Measurements from ENCODE around the gene RFT1. TPM values are rescaled to one million over a fixed set of nuclear protein-coding genes. Genes with fewer than 3 reads are reported as not detected.

Gene RFT1, protein sequence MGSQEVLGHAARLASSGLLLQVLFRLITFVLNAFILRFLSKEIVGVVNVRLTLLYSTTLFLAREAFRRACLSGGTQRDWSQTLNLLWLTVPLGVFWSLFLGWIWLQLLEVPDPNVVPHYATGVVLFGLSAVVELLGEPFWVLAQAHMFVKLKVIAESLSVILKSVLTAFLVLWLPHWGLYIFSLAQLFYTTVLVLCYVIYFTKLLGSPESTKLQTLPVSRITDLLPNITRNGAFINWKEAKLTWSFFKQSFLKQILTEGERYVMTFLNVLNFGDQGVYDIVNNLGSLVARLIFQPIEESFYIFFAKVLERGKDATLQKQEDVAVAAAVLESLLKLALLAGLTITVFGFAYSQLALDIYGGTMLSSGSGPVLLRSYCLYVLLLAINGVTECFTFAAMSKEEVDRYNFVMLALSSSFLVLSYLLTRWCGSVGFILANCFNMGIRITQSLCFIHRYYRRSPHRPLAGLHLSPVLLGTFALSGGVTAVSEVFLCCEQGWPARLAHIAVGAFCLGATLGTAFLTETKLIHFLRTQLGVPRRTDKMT
- 7.3 and 19.5 TPM in 2 replicates for total RNA-seq (2014; rRNA removed; shearing (Covaris generic); ENCODE audit: low replicate concordance)

GRCh38 chr3:53130179-53131061, at the start of gene RFT1:
Gene RFT1 (minus strand): TSS chr3:53130435. CDS start chr3:53130400, 35 bp downstream.
- in situ Hi-C loops (cut with HindIII; ENCODE audit: low pct_unique_long_range_greater_than_20kb, low sequenced_read_pairs), result no loop called here
- peak; percentile 88 for DNase-seq (ENCODE audit: low read depth)

DNA sequence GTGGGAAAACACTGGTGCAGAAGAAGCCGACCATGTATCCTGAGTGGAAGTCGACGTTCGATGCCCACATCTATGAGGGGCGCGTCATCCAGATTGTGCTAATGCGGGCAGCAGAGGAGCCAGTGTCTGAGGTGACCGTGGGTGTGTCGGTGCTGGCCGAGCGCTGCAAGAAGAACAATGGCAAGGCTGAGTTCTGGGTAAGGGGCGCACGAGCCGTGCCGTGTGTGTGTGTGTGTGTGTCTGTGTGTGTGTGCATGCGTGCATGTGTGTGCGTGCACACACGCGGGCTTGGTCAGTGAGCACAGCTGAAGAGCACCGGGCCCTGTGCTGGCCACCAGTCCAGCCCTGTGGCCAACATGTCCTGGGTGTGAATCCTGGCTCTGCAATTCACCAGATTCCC, 49.3 kb upstream of the RFT1 start:
- DNase-seq (ENCODE audit: low read depth), result no peak
- in situ Hi-C loops (cut with HindIII; ENCODE audit: low pct_unique_long_range_greater_than_20kb, low sequenced_read_pairs), result no loop called here

DNA sequence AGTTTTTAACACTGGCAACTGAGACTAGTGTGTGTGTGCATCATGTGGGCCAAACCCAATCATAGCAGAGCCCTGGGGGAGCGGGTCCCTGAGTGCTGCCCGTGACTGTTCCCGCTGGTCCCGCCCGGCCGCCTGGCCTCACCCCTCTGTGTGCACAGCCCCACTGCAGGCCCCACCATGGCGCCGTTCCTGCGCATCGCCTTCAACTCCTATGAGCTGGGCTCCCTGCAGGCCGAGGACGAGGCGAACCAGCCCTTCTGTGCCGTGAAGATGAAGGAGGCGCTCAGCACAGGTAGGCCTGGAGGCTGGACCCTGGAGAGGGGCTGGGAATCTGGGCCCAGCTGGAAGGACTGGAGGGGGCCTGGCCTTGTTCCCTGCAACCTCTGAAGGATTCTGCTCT, 48.0 kb upstream of the RFT1 start:
- in situ Hi-C loops (cut with HindIII; ENCODE audit: low pct_unique_long_range_greater_than_20kb, low sequenced_read_pairs), result no loop called here
- DNase-seq (ENCODE audit: low read depth), result no peak

- DNase-seq (ENCODE audit: low read depth), result no peak
- in situ Hi-C loops (cut with HindIII; ENCODE audit: low pct_unique_long_range_greater_than_20kb, low sequenced_read_pairs), result no loop called here
These were observed 45.6 kb upstream of the RFT1 start for GRCh38 chr3:53175613-53176540.

DNA sequence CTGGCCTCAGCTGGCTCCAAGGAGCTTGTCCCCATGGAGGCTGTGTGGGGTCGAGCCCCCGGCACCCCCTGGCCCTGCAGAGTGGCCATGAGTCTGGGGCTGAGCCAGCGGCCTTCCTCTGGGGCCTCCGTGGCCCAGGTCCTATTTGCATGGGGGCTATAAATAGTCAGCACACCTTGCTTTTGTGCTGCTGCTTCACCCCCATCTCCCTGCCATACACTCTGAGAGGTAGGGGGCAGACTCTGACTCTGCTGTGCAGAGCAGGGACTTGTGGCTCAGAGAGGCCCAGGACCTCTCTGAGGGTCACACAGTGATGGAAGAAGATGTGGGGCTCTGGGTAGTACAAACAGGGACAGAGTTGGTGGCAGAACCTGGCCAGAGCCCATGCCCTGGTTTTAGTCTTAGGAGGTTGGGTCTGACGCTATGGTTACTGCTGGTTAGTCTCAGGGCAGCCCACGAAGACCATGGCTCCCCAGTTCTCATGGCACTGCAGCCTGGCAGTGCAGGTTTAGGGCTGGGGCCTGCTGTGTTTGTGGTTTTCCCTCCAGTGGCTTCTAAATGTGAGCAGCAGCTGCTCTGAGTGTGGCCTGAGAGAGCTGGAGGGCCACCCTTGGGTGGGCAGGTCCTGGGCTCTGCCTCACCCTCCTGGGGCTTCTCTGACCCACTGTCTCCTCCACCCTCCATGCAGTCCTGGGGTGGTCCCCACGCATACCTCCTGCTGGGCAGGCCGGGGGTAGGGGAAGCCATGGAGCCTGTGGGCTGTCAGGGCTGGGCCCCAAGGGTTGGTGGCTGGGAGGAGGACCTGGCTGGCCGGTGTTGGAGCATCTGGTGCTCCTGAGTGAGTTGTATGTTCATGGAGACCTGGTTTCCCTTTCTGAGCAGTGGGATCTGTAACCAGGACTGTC, 44.4 kb upstream of the RFT1 start:
- no peak for DNase-seq (ENCODE audit: low read depth)
- in situ Hi-C loops (cut with HindIII; ENCODE audit: low pct_unique_long_range_greater_than_20kb, low sequenced_read_pairs), result no loop called here

GRCh38 chr3:53173107-53173506, 42.9 kb upstream of the RFT1 start:
- in situ Hi-C loops (cut with HindIII; ENCODE audit: low pct_unique_long_range_greater_than_20kb, low sequenced_read_pairs), result no loop called here

DNA sequence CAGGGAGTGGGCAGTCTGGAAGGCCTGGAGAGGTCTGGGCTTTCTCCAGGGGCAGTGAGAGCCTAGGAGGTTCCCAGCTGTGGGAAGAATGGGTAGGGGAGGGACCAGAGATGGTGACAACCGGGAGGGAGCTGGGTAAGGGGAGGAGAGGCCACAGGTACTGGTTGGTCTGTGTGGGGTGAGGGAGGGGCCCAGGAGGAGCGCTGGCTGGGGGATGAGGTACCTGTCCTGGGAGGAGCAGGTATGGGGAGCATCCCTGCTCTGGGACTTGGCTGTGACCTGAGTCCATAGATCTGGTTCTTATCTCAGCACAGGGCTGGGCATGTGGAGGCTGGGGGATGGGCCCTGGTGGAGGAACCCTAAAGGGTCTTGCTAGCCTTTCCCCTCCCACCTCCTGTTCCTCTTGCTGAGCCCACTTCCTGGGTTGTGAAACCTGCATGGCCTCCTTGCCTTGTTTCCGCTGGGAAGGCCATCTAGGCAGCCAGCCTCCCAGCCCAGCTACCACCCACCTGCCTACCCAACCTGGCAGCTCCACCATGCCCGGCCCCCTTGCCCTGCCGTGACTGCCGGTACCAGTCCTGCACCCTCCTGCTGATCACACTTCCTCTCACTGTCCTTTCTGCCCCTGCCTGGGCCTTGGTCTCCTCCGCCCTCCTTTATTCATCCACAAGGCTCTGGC, 41.7 kb upstream of the RFT1 start:
- in situ Hi-C loops (cut with HindIII; ENCODE audit: low pct_unique_long_range_greater_than_20kb, low sequenced_read_pairs), result no loop called here
- DNase-seq (ENCODE audit: low read depth), result no peak

More at GRCh38 chr3:53173107-53173506, 42.9 kb upstream of the RFT1 start:
- no peak for DNase-seq (ENCODE audit: low read depth)

- in situ Hi-C loops (cut with HindIII; ENCODE audit: low pct_unique_long_range_greater_than_20kb, low sequenced_read_pairs), result no loop called here
- DNase-seq (ENCODE audit: low read depth), result no peak
These were observed 40.8 kb upstream of the RFT1 start for GRCh38 chr3:53171064-53171418.

GRCh38 chr3:53170325-53171063, 40.3 kb upstream of the RFT1 start:
- in situ Hi-C loops (cut with HindIII; ENCODE audit: low pct_unique_long_range_greater_than_20kb, low sequenced_read_pairs), result no loop called here
- no peak for DNase-seq (ENCODE audit: low read depth)

GRCh38 chr3:53169832-53170324, 39.6 kb upstream of the RFT1 start:
- in situ Hi-C loops (cut with HindIII; ENCODE audit: low pct_unique_long_range_greater_than_20kb, low sequenced_read_pairs), result no loop called here
- no peak for DNase-seq (ENCODE audit: low read depth)

DNA sequence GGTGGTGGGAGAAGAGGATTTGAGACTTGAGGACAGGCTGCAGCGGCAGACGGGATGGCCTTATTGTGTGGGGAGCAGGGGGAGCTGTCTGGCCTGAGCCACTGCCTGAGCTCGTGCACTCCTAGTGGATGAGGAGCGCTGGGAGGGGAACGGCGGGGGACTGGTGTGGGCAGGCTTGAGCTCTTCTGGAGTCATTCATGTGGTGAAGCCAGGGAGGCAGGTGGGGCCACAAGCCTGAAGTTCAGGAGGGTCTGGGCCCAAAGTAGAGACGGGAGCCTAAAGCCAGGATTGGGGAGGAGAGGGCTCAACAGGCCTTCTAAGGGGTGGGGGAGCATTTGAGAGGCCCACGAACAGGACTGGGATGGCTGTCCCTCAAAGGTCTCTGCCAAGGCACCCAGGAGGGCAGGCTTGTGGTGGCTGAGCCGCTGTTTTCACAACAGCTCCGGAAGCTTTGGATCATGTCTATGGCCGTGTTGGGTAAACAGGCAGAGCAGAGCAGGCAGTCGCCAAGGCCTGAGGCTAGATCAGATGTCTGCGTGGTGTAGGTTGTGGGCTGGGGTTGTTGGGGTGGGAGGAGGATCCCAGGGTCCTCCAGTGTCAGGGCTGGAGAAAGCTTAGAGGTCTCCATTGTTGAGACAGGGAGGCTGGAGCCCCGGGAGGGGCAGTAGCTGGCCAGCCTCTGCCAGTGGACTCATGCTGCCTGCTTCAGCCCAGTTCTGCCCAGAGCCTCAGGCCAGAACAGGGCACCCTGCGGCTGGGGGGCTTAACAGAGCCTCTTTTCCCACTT, 39.0 kb upstream of the RFT1 start:
- DNase-seq (ENCODE audit: low read depth), result no peak
- in situ Hi-C loops (cut with HindIII; ENCODE audit: low pct_unique_long_range_greater_than_20kb, low sequenced_read_pairs), result no loop called here

GRCh38 chr3:53168175-53168923, 38.1 kb upstream of the RFT1 start:
- DNase-seq (ENCODE audit: low read depth), result no peak
- in situ Hi-C loops (cut with HindIII; ENCODE audit: low pct_unique_long_range_greater_than_20kb, low sequenced_read_pairs), result no loop called here

- no peak for DNase-seq (ENCODE audit: low read depth)
- in situ Hi-C loops (cut with HindIII; ENCODE audit: low pct_unique_long_range_greater_than_20kb, low sequenced_read_pairs), result no loop called here
These were observed 37.4 kb upstream of the RFT1 start for GRCh38 chr3:53167418-53168174.

DNA sequence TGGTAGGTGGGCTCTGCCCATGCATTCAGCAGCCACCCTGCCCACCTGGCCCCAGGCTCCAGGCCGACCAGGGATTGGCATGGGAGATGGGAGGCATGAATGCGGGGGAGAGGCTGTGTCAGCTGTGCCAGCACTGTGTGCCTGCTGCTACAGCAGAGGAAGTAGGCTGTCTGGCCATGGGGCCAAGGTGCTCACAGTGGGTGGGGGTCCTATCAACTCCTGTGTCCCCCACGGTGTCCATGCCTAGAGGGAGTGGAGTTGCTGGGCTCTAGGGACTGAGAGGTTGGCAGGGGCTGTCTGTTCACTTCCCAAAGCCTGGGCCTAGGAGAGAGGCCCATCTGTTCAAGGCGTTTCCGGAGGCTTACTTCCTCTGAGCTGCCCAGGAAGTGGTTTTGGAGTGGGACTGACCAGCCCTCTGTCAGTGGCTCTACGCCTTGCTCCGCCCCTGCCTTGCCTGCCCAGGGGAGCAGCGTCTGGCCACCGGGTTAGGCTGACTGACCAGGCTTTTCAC, 36.6 kb upstream of the RFT1 start:
- in situ Hi-C loops (cut with HindIII; ENCODE audit: low pct_unique_long_range_greater_than_20kb, low sequenced_read_pairs), result no loop called here
- DNase-seq (ENCODE audit: low read depth), result no peak
